Parathyroid adenoma (tissue), 2 donors: ENCODE results near the gene PRKD1.
"Not testable (repeated sequence)": the region's sequence is repeated elsewhere in the genome, so short reads cannot be mapped to it uniquely, and the experiment has no call there.

Experiments used
- H2AFZ ChIP-seq: fragments of 300-600 bp; sonication (generic); one replicate; pipeline ENCODE4 v1.7.0; 2017; ENCODE audit warnings: antibody characterized with exemption, mild to moderate bottlenecking
- H3K27ac ChIP-seq: fragments of 300-600 bp; sonication (generic); one replicate; pipeline ENCODE4 v1.7.0; 2017
- H3K27me3 ChIP-seq: fragments of 300-600 bp; sonication (generic); one replicate; pipeline ENCODE4 v1.7.0; 2017; ENCODE audit warnings: low read length; ENCODE audit not compliant: control insufficient read depth, insufficient read depth
- H3K36me3 ChIP-seq: fragments of 300-600 bp; sonication (generic); one replicate; pipeline ENCODE4 v1.7.0; 2017; ENCODE audit warnings: low read length; ENCODE audit not compliant: control insufficient read depth, insufficient read depth
- H3K4me1 ChIP-seq: fragments of 300-600 bp; sonication (generic); one replicate; pipeline ENCODE4 v1.7.0; 2017; ENCODE audit warnings: control low read depth
- H3K4me2 ChIP-seq: fragments of 300-600 bp; sonication (generic); one replicate; pipeline ENCODE4 v1.7.0; 2017; ENCODE audit warnings: low read length
- H3K4me3 ChIP-seq: fragments of 300-600 bp; sonication (generic); one replicate; pipeline ENCODE4 v1.7.0; 2017; ENCODE audit warnings: low read depth, low read length
- H3K79me2 ChIP-seq: fragments of 300-600 bp; sonication (generic); one replicate; pipeline ENCODE4 v1.7.0; 2017; ENCODE audit warnings: control low read depth
- H3K9ac ChIP-seq: fragments of 300-600 bp; sonication (generic); one replicate; pipeline ENCODE4 v1.7.0; 2017; ENCODE audit warnings: mild to moderate bottlenecking
- H3K9me3 ChIP-seq: fragments of 300-600 bp; sonication (generic); one replicate; pipeline ENCODE4 v1.7.0; 2017; ENCODE audit warnings: low read length; ENCODE audit not compliant: control insufficient read depth
- TF ChIP-seq, protein P1 (sequence below): fragments of 300-600 bp; sonication (generic); IDR thresholded peaks from one replicate; pipeline ENCODE4 v1.7.0; 2017; ENCODE audit warnings: antibody characterized with exemption, mild to moderate bottlenecking
- donor health status: primary hyperparathyroidism.

PRKD1 gene

DNA sequence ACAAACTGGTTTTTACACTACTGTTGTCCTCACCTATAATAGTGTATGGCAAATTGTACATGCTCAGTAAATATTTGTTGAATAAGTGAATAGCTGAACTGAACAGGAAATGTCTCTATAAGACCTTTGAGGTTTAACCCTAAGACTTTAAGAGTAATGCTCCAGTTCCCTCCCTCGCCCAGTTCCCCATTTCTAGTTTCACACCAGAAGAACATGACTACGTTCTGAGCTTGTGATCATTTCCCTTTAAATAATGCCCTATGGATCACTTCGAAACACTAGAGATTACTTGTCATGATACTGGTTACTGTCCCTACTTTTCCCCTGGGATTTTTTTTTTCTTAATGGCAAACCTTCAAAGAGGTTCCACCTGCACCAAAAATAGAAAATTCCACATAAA is 69.3 kb downstream of the PRKD1 start:
- Histone ChIP-seq H2AFZ (no peak overlapping the region), H3K27ac (no peak overlapping the region), H3K9me3 (no peaks in the 10 kb centered on the region), H3K79me2 (peaks cover 10% of the 10 kb centered on the region), H3K9ac (no peak overlapping the region), H3K4me1 (peaks cover 30% of the 10 kb centered on the region), H3K4me2 (no peak overlapping the region), H3K27me3 (no peaks in the 10 kb centered on the region), H3K4me3 (no peak overlapping the region), H3K36me3 (no peaks in the 10 kb centered on the region)
- TF ChIP-seq, protein P1, sequence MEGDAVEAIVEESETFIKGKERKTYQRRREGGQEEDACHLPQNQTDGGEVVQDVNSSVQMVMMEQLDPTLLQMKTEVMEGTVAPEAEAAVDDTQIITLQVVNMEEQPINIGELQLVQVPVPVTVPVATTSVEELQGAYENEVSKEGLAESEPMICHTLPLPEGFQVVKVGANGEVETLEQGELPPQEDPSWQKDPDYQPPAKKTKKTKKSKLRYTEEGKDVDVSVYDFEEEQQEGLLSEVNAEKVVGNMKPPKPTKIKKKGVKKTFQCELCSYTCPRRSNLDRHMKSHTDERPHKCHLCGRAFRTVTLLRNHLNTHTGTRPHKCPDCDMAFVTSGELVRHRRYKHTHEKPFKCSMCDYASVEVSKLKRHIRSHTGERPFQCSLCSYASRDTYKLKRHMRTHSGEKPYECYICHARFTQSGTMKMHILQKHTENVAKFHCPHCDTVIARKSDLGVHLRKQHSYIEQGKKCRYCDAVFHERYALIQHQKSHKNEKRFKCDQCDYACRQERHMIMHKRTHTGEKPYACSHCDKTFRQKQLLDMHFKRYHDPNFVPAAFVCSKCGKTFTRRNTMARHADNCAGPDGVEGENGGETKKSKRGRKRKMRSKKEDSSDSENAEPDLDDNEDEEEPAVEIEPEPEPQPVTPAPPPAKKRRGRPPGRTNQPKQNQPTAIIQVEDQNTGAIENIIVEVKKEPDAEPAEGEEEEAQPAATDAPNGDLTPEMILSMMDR = no peak

DNA sequence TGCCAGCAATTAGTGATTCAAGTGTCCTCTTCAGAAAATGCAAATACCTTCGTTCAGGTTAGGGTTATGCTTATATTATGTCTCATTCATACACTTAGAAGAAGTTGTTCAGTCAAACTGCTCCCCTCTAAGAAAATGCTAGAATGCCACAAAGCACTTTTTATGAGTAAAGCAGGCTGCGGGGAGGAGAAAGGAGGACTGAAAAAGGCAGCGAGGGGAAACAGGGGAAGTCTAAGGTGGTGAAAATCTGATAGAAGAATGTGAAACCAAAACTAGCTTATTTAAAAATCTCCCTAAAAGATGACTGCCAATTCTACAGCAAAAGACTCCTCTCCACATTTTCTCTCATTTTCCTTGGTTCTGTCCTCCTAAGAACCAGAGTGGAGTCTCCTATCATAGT is 70.1 kb downstream of the PRKD1 start:
- Histone ChIP-seq H3K9me3 (no peaks in the 10 kb centered on the region), H2AFZ (no peak overlapping the region), H3K36me3 (no peaks in the 10 kb centered on the region), H3K4me1 (peaks cover 28% of the 10 kb centered on the region), H3K79me2 (peaks cover 10% of the 10 kb centered on the region), H3K4me3 (no peak overlapping the region), H3K4me2 (no peak overlapping the region), H3K27me3 (no peaks in the 10 kb centered on the region), H3K27ac (no peak overlapping the region), H3K9ac (no peak overlapping the region)
- TF ChIP-seq, protein P1 = no peak

DNA sequence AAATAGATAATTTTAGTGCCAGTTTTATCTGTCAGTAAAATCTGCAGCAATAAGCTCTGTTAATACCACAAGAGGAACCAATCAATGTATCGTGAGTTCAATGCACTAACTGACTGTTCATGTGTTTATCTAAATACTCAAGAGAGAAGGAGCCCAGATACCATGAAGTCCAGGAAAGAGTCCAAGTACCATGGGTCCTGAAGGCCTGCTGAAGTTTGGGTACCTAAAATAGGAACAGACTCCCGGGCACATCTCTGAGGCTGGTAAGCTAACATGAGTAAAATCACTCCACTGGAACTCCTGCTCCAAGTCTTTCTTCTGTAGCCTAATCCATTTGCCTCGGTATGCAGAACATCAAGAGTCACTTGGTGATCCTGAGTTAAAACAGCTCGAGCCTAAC is 71.1 kb downstream of the PRKD1 start:
- Histone ChIP-seq H3K9ac (no peak overlapping the region), H3K27ac (peak overlapping the region; percentile 16), H3K4me2 (peak overlapping the region; percentile 17), H3K9me3 (no peaks in the 10 kb centered on the region), H2AFZ (no peak overlapping the region), H3K36me3 (no peaks in the 10 kb centered on the region), H3K27me3 (no peaks in the 10 kb centered on the region), H3K4me1 (peaks cover 23% of the 10 kb centered on the region), H3K79me2 (peaks cover 13% of the 10 kb centered on the region), H3K4me3 (no peak overlapping the region)
- TF ChIP-seq, protein P1 = no peak

DNA sequence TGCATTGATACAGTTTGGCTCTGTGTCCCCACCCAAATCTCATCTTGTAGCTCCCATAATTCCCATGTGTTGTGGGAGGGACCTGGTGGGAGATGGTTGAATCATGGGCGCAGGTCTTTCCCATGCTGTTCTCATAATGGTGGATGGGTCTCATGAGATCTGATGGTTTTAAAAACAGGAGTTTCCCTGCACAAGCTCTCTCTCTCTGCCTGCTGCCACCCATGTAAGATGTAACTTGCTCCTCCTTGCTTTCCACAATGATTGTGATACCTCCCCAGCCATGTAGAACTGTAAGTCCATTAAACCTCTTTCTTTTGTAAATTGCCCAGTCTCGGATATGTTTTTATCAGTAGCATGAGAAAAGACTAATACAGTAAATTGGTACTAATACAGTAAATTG is 74.0 kb downstream of the PRKD1 start:
- H3K4me2 ChIP-seq = not testable (repeated sequence)

DNA sequence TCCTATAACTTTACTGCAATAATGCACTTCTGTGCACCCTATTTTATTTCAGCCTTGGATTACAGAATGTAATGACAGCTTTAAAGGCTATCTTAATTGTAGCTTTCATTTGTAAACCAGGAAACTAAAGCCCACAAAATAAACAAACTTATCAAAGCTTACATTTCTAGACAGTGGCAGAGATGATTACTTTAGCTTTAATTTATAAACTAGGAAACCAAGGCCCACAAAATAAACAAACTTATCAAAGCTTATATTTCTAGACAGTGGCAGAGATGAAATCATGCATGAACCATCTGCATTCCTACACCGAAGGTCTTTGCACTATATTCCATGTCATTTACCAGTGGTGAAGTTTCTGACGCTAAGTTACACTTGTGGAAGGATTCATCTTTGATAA is 74.4 kb downstream of the PRKD1 start:
- Histone ChIP-seq H3K4me2 (no peak overlapping the region), H3K36me3 (no peaks in the 10 kb centered on the region), H3K79me2 (peaks cover 16% of the 10 kb centered on the region), H3K4me1 (peaks cover 20% of the 10 kb centered on the region), H2AFZ (no peak overlapping the region), H3K27me3 (no peaks in the 10 kb centered on the region), H3K9ac (no peak overlapping the region), H3K9me3 (no peaks in the 10 kb centered on the region), H3K27ac (no peak overlapping the region), H3K4me3 (no peak overlapping the region)
- TF ChIP-seq, protein P1 = no peak

More for the DNA sequence above, 74.0 kb downstream of the PRKD1 start:
- not testable (repeated sequence) for H3K9ac ChIP-seq, H3K27me3 ChIP-seq, H3K36me3 ChIP-seq, H3K9me3 ChIP-seq, H3K27ac ChIP-seq, H2AFZ ChIP-seq, H3K4me3 ChIP-seq
- Histone ChIP-seq H3K4me1 (peaks cover 23% of the 10 kb centered on the region), H3K79me2 (peaks cover 16% of the 10 kb centered on the region)
